Uterus (tissue), 4 donors: Measurements from ENCODE around the gene MED29. TPM values are rescaled to one million over a fixed set of nuclear protein-coding genes. Genes with fewer than 3 reads are reported as not detected.

Experiments used
- DNase-seq, 2 donors: peaks; one replicate each; pipeline ENCODE4 v3.0.0-alpha.2; 2019 to 2020
- H3K27ac ChIP-seq, 2 donors: fragments of 200-600 bp; sonication (generic); 1 replicate in 1 of 2; 2 replicates in 1 of 2; pipeline ENCODE4 v1.5.1; 2016 to 2018
- H3K27me3 ChIP-seq, 2 donors: fragments of 200-600 bp; sonication (generic); one replicate each; pipeline ENCODE4 v1.5.1; 2018 to 2019; ENCODE audit warnings: control low read depth in 1 of 2
- H3K36me3 ChIP-seq, 2 donors: fragments of 200-600 bp; sonication (generic); one replicate each; pipeline ENCODE4 v1.5.1; 2019; ENCODE audit warnings: control low read depth in 1 of 2
- H3K4me1 ChIP-seq, 2 donors: fragments of 200-600 bp; sonication (generic); one replicate each; pipeline ENCODE4 v1.5.1; 2018 to 2019; ENCODE audit warnings: control low read depth in 1 of 2
- H3K4me3 ChIP-seq, 2 donors: fragments of 200-600 bp; sonication (generic); 1 replicate in 1 of 2; 2 replicates in 1 of 2; pipeline ENCODE4 v1.5.1; 2018 to 2019; ENCODE audit warnings: mild to moderate bottlenecking in 1 of 2
- H3K9me3 ChIP-seq, 2 donors: fragments of 200-600 bp; sonication (generic); one replicate each; pipeline ENCODE4 v1.5.1; 2019; ENCODE audit warnings: control low read depth in 1 of 2
- POLR2A ChIP-seq, 2 donors: fragments of 450-650 bp; IDR thresholded peaks; one replicate each; pipeline ENCODE4 v1.6.1; 2016; ENCODE audit warnings: antibody characterized with exemption in 2 of 2, mild to moderate bottlenecking in 1 of 2, moderate library complexity in 1 of 2
- intact Hi-C: fragments of 100-400 bp; cut with DNase I; formaldehyde crosslinking; loops from one replicate; pipeline ENCODE4 v1.15.1; 2023; ENCODE audit warnings: low total_unique reads
- total RNA-seq, 4 donors: library from RNA; depleted of rRNA in 3 of 4; stranded (reverse); fragments of >200 nt in 3 of 4; gene quantifications; one replicate each; pipeline versions ENCODE4 v1.1.0 to v1.2.4, GENCODE V29; 2014 to 2023
- TF ChIP-seq, protein P1 (sequence below), 4 experiments: fragments of 200-600 bp in 2 of 4; fragments of 450-650 bp in 2 of 4; sonication (generic) in 2 of 4; IDR thresholded peaks; one replicate each; pipeline ENCODE4 v1.5.1; 2016 to 2019; ENCODE audit warnings: antibody characterized with exemption in 4 of 4, mild to moderate bottlenecking in 2 of 4, moderate library complexity in 1 of 4
- donor health status: DM: yes; HTN: yes; CAD: no.

MED29 gene
- total RNA-seq, 4 donors from 2014 or later = 15.6 to 282 (median 40.8) TPM

DNA sequence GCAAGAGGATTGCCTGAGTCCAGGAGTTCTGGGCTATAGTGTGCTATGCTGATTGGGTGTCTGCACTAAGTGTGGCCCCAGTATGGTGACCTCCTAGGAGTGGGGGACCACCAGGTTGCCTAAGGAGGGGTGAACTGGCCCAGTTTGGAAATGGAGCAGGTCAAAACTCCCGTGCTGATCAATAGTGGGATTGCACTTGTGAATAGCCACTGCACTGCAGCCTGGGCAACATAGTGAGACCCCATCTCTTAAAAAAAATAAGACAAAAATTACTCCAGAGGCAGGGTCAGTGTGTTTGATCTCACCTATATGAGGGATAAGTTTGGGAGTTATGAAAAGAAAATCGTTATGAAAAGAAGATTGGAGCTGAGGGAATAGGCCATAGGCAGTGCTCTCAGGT lies 22.0 kb upstream of the MED29 start:
- TF ChIP-seq POLR2A (IDR thresholded peaks at IDR 0.05) = no peak
- TF ChIP-seq, protein P1, sequence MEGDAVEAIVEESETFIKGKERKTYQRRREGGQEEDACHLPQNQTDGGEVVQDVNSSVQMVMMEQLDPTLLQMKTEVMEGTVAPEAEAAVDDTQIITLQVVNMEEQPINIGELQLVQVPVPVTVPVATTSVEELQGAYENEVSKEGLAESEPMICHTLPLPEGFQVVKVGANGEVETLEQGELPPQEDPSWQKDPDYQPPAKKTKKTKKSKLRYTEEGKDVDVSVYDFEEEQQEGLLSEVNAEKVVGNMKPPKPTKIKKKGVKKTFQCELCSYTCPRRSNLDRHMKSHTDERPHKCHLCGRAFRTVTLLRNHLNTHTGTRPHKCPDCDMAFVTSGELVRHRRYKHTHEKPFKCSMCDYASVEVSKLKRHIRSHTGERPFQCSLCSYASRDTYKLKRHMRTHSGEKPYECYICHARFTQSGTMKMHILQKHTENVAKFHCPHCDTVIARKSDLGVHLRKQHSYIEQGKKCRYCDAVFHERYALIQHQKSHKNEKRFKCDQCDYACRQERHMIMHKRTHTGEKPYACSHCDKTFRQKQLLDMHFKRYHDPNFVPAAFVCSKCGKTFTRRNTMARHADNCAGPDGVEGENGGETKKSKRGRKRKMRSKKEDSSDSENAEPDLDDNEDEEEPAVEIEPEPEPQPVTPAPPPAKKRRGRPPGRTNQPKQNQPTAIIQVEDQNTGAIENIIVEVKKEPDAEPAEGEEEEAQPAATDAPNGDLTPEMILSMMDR (IDR thresholded peaks at IDR 0.05) = no peak
- Histone ChIP-seq H3K9me3 (no peaks in the 10 kb centered on the region), H3K36me3 (no peaks in the 10 kb centered on the region), H3K27me3 (no peaks in the 10 kb centered on the region), H3K27ac (no peak overlapping the region), H3K4me1 (peaks cover 3 to 17% of the 10 kb centered on the region in 2 donors), H3K4me3 (no peak overlapping the region)
- intact Hi-C loops = no loop called here
- DNase-seq = no peak

DNA sequence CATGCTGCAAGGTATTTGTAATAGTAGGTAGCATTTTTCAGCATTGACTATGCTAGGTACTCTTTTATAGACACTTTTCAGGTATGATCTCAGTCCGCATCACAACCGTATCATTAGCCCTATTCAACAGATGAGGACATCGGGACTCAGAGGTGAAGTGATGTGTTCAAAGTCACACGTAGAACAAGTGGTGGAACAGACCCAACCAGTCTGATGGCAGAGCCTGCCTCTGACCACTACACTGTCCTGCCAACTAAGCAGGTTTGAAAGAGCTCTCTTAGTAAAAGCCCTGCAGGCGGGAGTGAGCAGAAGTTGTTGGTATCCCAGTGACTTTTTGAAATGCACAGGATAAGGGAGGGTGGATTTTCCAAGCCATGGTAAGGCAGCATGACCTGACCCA lies 20.4 kb upstream of the MED29 start:
- peak overlapping the region in 1 of 2 donors; percentile 96 for H3K27ac ChIP-seq
- H3K4me1 ChIP-seq = peaks cover 3 to 17% of the 10 kb centered on the region in 2 donors
- no peak overlapping the region for H3K4me3 ChIP-seq
- no peak for DNase-seq
- no peaks in the 10 kb centered on the region for H3K27me3 ChIP-seq
- TF ChIP-seq, protein P1 (IDR thresholded peaks at IDR 0.05) = no peak
- TF ChIP-seq POLR2A (IDR thresholded peaks at IDR 0.05) = no peak
- intact Hi-C loops = no loop called here
- H3K36me3 ChIP-seq = no peaks in the 10 kb centered on the region
- H3K9me3 ChIP-seq = no peaks in the 10 kb centered on the region

DNA sequence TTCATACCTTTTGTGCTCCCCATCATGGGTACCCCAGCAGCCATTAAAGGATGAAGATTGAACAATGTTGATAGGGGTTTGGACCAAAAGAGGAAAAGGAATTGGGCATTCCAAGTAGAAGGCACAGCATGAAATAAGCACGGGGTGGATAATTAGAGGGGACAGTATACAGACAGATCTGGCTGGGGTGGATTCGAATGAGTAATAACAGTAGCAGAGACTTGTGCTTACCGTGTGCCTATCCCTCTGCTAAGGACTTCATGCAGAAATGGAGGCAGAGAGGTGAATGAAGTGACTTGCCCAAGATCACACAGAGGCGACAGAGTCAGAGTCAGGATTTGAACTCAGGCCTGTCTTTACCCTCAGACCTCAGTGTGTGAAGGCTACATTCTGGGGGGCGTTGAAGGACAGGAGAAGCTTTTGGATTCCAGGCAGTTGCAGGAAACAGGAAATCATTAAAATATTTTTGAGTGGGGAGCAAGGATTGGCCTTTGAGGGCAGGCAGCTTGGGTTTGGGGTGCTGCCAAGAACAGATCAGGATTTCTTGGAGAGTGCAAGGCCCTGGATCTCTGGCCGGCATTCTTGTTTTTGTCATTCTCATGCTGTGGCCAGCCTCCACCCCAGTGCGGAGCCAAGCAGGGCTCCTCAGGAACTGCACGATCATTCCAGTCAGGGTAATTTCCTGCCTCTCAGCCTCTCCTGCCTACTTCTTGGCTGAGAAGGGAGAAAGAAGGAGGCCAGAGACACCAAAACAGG lies 19.0 kb upstream of the MED29 start:
- Histone ChIP-seq H3K36me3 (no peaks in the 10 kb centered on the region), H3K4me1 (peaks cover 3 to 17% of the 10 kb centered on the region in 2 donors), H3K9me3 (no peaks in the 10 kb centered on the region), H3K4me3 (no peak overlapping the region), H3K27ac (peak overlapping the region; percentile 90 to 96), H3K27me3 (no peaks in the 10 kb centered on the region)
- peak; percentile 84 to 87 for DNase-seq
- intact Hi-C loops = no loop called here
- no peak for TF ChIP-seq POLR2A (IDR thresholded peaks at IDR 0.05)
- TF ChIP-seq, protein P1 (IDR thresholded peaks at IDR 0.05) = no peak

DNA sequence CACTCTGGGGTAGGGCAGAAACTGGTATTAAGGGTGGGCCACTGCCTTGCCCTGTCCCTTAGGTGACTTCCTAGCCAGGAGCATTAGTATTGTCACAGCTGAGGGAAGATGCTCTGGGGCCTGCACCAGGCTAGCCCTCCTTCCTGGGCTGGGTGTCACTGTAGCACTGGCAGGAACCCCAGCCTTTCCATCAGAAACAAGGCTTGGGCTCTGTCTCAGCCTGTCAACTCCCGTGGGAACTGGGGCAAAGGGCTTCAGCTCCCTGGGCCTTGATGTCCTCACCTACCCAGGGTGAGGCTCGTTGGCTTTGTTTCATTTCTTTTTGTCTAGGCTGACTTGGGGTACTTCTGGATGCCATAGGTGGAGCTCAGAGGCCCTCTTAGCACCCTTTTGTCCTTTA lies 18.2 kb upstream of the MED29 start:
- Histone ChIP-seq H3K27me3 (no peaks in the 10 kb centered on the region), H3K4me3 (no peak overlapping the region), H3K27ac (peak overlapping the region; percentile 90 to 96), H3K9me3 (no peaks in the 10 kb centered on the region), H3K4me1 (peaks cover 3 to 17% of the 10 kb centered on the region in 2 donors), H3K36me3 (no peaks in the 10 kb centered on the region)
- no peak for DNase-seq
- intact Hi-C loops = no loop called here
- TF ChIP-seq, protein P1 (IDR thresholded peaks at IDR 0.05) = no peak
- no peak for TF ChIP-seq POLR2A (IDR thresholded peaks at IDR 0.05)

DNA sequence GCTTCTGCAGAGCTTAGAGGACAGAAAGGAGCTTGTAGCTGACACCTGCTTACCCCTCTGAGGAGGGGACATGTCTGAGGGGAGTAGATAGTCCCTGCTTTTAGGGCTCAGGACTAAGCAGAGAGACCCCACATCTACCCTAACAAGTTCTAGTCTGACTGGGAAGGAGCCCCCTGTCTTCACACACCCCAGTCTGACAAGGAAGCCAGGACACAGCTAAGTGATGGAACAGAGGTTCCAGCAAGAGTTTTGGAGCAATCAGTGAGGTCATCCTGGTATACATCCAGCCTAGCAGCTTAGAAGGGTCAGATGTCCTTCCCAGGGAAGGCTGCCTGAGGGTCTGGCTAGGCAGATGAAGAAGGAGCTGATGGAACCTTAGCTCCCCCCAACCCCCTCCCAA lies 15.2 kb upstream of the MED29 start:
- no peaks in the 10 kb centered on the region for H3K9me3 ChIP-seq
- H3K27ac ChIP-seq = no peak overlapping the region
- H3K4me3 ChIP-seq = no peak overlapping the region
- DNase-seq = no peak
- H3K36me3 ChIP-seq = no peaks in the 10 kb centered on the region
- H3K4me1 ChIP-seq = peaks cover 3 to 17% of the 10 kb centered on the region in 2 donors
- intact Hi-C loops = no loop called here
- H3K27me3 ChIP-seq = no peaks in the 10 kb centered on the region
- no peak for TF ChIP-seq POLR2A (IDR thresholded peaks at IDR 0.05)
- TF ChIP-seq, protein P1 (IDR thresholded peaks at IDR 0.05) = no peak
